GM21786 (cell line): ENCODE results near the gene KAT7.

Experiments used
- ATAC-seq: cut with Tn5 transposase; IDR thresholded peaks from one replicate; pipeline ENCODE4 v1.9.1; 2021; ENCODE audit not compliant: unreplicated experiment

Gene KAT7

DNA sequence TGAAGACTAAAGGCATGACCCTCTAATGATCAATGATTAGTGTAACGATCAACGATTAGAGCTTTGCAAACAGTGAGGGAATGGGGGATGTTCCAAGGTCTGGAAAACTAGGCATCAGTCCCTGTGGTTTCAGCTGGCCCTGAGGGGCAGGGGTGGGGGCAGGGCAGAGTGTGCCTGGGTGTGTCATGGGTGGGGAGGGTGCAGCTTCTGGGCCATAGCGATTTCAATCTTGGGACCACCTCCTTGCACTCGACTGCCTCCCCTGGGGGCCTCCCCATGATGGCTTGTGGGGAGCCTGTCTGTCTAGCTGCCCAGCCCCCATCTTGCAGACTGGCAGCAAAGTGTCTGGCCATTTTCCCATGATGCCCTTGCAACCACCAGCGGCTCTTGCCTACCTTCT, 51.0 kb downstream of the KAT7 start:
- no peak for ATAC-seq

DNA sequence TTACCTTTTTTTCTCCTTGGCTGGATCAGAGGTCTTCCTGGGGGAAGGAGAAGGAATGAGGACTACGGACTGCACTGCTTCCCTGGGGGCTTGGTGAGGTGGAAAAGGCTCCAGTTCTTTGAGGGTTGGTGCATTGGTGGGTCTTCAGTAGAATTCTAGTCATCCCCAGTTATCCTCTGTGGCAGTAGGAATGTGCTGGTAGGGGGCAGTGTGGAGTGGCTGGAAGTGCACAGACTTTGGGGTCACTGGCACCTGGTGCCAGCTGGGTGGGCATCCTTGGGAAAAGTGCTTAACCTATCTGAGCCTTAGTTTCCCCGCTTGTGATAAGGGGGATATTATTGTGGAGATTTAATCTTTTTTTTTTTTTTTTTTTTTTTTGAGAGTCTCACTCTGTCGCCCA, 53.1 kb downstream of the KAT7 start:
- ATAC-seq, result no peak

DNA sequence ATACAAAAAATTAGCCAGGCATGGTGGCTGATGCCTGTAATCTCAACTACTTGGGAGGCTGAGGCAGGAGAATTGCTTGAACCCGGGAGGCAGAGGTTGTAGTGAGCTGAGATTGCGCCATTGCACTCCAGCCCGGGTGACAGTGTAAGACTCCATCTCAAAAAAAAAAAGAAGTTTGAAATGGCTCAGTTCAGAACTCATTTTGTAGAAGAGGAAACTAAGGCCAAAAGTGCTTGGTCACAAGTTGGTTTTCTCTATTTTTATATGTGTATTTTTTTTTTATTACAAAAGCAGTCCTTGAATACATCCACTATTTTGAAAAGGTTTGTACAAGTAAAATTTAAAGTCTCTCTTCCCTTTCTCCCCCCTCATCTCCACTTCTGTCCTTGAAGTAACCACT, 53.9 kb downstream of the KAT7 start:
- no peak for ATAC-seq

DNA sequence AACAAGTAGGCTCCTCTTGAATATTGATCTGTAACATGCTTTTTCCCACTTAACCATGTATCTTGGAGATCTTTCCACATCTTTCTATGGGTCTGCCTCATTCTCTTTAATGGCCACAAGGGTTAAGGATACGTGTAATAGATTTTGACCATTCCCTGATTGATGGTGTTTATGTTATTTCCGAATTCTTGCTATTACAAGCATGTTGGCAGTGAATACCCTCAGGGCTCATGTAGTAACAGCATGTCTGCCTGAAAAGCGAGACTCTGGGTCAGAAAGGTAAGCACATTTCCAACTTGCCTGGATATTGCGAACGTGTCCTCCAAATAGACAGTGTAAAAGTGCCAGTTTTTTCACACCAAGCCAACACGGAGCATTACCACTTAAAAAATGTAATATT, 54.4 kb downstream of the KAT7 start:
- no peak for ATAC-seq

DNA sequence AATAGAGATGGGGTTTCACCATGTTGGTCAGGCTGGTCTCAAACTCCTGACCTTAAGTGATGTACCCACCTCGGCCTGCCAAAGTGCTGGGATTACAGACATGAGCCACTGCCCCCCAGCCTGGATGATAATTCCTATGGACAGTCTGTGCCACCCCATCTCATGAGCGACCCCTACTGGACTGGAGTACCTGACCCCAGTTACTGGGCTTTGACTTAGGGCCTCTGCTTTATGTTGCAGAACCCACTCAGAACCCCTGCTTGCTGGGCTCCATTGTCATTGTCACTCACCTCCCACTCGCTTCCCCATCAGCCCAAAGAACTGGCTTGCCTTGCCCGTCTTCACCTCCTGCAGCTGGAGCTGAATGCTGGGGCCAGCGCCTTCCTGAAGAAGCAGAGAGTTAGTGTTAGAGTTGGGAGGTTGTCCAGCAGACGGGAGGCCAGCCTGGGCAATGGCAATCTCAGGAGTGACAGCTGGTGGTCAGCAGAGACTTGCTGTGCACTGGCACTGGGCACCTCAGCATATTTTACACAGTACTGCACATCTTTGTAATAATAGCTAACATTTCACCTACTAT, 55.4 kb downstream of the KAT7 start:
- no peak for ATAC-seq

DNA sequence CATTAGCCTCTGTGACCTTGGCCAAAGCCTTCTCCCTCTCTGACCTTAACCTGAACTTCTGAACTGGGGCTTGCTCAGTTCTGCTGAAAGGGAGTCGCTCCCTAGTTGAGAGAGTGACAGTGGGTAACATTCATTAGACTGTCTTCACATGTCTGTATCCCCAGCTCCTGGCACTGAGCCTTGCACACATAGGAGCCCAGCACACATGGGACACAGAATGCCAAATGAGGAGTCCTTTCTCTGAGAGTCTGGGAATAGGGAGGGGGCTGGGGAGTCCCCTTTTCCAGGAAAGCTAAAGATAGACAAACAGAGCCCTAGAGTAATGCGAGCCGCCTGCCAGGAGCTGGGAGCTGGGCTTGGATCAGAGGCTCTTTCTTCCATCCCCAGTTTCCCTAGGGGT, 56.8 kb downstream of the KAT7 start:
- ATAC-seq, result no peak

DNA sequence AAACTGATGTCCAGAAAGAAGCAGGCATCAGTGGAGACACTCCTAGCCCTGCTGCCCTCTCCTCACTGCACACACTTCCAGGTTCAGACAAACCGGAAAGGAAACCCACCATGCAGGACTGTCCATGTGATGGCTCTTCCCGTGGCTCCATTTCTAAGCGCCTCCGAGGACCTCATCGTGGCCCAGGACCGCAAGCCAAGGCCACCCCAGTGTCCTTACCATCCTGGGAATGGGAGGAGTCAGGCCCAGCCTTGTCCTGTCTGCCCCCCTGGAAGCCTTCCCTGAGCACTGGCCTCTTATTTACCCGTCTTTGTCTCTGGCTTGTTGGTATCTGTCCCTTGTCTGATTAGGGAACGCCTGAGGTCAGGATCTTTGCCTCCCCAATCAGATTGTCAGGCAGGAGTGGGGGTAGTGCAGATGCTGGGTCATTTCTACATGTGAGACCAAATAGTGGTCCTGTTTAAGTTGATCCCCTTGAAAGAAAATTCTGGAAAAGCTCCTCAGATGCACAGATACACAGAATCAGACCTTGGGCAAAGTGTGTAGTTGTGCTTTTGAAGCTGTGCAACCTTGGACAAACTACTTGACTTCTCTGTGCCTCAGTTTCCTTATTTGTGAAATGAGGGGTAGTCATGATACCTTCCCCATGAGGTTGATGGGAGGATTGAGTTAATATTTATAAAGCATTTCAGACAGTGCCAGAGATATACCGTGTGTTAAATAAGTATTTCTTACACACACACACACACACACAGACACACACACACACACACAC, 58.6 kb downstream of the KAT7 start:
- no peak for ATAC-seq

- no peak for ATAC-seq
Measured at GRCh38 chr17:49848019-49848473, 59.6 kb downstream of the KAT7 start, which contains the start of gene TAC4. TAC4 (minus strand) TSS chr17:49848069; CDS start chr17:49848017, 52 bp downstream.

GRCh38 chr17:49848739-49849138, 60.3 kb downstream of the KAT7 start:
- no peak for ATAC-seq

- no peak for ATAC-seq
Measured at GRCh38 chr17:49850218-49850610, 61.7 kb downstream of the KAT7 start.

- ATAC-seq, result no peak
Measured at GRCh38 chr17:49850772-49851386, 62.4 kb downstream of the KAT7 start.

- ATAC-seq, result no peak
Measured at GRCh38 chr17:49851387-49852291, 63.2 kb downstream of the KAT7 start.

DNA sequence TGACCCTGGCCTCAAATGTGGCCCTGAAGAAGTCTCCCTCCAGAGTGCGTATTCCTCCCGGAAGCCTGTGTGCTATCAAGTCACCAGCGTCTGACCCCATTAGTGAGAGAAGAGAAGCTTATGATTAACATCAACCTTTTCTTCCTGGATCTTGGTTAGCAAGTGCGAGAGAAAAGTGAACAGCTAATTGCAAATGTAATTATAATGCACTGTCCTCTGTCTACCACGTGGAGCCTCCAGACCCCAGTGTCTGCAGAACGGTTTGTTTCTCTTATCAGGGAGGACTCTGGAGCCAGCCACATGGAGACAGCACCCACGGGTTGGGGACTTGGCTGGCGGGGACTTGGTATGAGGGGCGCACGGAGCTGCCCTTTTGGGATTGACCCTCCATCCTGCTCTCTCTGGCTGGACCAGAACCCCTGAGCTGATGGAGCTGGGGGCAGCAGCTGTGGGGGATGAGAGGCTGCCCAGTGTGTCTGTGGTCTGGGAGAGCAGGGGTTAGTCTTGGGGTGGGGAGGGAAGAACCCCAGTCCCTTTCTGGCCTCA, 65.1 kb downstream of the KAT7 start:
- ATAC-seq, result no peak

GRCh38 chr17:49854126-49854525, 65.6 kb downstream of the KAT7 start:
- ATAC-seq, result no peak

DNA sequence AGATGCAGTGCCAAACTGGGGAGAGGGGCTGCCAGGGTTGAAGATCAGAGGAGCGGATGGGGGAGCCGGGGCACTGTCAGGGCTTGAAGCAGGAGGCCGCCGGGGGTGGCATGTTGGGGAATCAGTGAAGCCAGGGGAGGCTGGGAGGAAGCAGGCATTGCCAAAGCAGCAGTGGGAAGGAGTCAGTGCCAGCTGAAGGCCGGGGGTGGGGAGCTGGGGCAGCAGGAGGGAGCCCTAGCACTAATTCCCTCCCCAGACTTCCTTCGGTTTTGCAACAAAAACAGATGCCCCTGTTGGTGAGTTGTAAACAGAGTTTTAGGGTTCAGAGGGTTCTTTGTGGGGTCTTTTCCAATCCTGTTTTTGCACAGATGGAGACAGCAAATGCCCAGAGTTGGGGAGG, 70.3 kb downstream of the KAT7 start:
- ATAC-seq, result no peak

DNA sequence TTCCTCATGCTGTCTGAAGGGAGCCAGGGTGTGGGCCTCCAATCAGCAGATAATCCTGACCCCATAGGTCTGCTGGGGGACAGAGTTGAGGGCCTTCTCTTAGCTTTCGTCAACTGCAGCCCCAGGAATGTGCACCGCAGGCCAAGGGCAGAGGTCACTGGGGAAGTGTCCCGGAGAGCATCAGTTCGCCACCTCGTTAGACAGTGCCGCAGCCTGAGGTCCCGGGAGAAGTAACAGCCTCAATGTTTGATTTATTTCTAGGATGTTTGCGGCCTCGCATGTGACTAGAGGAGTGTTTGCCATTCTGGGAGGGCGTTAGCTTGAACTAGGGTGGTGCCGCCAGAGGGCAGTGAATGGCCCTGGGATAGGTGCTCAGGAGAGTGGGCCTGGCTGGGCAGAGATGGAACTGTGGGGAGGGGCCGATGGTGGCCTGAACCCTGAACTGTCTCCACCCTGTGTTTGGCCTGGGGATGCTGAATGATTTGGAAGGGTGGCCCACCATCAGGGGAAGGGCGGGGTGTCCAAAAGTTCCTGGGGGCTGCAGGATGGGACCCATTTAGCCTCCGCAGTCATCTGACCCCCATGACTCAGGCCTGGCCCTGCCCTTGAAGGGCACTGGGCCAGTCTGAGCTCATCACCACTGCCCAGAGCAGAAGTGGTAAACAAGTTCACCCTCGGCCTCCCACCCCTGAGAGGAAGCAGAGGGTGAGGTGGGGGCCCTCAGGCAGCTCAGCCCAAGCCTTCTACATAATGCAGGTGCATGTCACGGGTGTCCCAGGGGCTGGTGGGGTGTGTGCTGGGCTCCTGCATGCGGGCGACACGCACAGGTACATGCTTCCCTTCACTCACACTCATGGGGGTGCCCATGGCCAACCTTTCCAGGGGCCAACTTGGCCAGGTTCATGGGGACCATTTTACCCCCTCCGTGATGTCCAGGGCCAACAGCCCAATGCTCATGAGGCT, 71.8 kb downstream of the KAT7 start:
- no peak for ATAC-seq

DNA sequence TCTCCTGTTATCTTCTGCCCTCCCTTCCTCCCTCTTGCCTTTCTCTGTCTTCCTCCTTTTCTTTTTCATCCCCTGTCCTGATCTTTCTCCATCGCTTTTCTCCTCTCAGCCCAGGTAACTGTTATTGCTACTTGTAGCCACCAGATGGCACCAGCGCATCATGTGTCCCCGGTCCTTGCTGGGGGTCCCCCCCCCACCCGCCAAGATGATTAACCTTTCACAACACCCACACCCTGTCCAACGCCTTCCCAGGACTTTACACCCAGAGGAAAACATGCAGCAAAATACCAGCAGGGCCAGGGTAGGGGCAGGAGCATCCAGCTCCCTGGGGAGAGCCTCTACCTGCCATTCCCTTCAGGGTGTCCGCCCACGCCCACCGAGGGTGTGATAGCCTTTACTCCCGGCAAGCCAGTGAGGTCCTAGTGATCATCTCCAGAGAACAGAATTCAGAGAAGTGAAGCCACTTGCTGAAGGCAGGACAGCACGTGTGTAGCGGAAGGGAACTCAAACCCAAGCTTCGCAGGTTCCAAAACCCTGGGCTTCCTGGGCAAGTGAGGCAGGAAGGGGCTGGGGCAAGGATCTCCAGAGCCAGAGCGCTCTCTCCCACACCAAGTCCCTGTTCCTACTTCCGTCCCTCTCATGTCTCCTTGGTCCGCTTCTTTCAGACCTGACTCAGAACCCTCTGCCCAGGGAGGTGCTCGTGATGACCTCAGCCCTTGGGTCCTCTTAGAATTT, 72.8 kb downstream of the KAT7 start:
- no peak for ATAC-seq

DNA sequence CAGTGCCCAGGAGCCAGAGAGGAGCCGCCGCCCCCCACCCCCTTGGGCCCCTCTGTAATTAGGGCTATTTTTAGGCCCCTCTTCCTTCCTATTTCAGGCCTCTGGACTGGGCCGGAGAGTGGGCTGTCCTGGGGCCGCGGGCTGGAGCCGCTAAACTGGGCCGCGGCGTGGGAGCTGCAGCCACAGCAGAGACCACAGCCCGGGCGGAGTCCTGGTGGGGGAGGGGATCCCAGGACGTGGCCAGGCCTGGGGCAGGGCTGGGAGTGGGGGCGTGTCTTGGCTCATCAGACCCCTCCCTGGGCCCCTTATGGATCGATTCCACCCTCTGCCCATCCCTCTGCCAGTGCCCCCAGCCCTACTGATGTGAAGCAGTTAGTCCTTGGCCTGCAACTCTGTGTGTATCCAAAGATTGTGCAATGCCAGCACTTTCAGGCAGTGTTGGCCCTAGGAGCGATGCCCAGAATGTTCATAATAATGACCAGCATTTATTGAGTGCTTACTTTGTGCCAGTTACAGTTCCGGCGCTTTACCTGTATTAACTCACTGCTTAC, 74.4 kb downstream of the KAT7 start:
- no peak for ATAC-seq

GRCh38 chr17:49866019-49866380, 77.5 kb downstream of the KAT7 start:
- ATAC-seq, result no peak
